Measurements from ENCODE around the gene PCAT6.
A peak's percentile ranks its signal among the peaks of the same experiment; 100 is the strongest.

Gene PCAT6

DNA sequence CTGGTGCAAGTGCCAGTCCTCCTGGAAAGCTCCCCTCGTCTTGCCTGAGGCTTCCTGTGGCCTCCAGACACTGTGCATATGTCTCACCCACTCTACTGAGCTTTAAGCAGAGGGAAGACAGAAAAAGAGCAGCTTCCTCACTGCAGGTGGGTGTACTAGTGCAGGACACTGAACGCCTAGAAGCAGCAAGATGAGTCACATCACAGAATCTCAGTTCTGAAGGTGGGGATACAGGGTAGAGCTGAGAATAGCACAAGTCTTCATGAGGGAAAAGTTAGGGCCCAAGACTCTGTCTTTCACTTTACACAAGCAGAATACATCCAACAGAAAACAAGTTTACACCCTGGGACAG, 37.4 kb downstream of the PCAT6 start:
- DNase-seq (ENCODE audit: low spot score), result no peak

DNA sequence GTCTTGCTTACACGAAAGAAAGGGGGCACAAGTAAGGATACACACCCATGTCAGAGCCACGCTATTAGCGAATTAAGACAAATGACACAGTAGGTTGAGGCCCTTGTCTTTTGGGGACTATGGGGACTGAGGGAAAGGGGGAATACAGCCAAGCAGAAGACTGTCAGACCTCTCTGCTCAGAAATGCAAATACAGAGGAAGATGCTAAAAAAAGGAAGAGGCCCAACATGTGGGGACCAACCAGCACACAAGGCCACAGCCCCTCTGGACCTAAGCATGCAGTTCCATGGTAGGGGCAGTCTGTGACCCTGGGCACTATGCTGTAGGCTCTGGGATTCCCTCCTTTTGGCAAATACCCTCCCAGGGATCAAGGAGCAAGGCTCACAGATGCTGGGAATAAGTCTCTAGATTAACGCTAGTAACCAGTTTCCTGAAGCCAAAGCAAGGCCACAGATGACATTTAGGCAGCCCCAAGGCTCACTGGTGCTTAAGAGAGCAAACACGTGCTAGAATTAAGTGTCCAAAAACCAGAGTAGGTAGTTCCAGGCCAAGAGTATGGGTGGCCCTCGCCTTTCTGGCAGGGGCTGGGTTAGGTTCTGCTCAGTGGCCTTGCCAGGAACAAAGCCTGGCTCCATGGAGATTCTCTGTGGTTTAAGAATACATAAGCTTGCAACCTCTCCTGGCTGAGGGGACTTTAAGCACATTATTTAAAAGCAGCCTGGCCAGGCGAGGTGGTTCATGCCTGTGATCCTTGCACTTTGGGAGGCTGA, 40.0 kb downstream of the PCAT6 start:
- DNase-seq (ENCODE audit: low spot score), result no peak

DNA sequence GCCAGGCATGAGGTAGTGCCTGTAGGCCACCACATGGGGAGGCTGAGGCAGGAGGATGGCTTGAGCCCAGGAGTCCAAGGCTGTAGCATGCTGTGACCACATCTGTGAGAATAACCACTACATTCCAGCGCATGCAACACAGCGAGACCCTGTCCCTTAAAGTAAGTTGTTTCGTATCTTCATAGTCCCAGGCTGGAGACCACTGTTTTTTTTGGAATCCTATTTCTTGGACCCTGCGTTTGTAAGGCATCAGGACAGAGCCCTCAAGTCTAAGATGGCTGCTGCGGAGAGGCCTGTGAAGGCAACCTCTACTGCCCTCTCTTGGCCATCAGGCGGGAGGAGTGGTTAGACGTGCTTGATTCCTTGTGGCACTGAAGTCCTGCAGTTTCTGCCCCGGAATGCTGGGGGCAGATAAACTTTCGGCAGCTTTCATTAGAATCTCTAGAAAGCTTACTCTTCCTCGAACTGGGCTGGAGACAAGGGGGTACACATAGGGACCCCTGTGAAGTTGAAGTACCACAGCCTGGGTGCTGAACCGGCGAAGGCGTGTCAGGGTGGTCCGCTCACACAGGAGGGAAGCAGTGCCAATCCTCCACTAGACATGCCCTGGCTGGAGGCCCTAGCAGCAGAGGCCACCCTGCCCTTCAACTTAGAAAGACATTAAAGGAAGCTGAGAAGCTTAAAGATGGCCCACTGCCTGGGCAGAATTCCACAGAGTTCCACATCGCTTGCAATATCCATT, 41.6 kb downstream of the PCAT6 start:
- DNase-seq (ENCODE audit: low spot score), result peak; percentile 27

DNA sequence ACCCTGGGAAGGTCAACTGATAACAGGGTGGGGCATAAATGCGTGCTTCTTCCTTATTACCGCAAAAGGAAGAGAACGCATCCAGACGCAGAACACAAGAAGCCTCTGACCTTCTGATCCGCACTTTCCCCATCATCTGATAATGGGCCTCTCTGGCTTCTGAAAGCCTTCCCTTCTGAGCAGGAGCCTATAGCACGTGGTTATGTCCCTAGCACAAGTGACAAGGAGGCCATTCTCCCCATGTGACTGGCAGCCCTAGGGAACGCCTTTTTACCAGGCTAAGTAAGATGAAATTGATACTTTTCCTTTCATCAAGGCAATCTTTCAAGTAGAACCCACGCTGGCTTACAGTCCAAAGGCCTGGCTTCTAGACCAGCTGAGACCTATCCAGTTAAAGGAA, 44.0 kb downstream of the PCAT6 start:
- DNase-seq (ENCODE audit: low spot score), result no peak

DNA sequence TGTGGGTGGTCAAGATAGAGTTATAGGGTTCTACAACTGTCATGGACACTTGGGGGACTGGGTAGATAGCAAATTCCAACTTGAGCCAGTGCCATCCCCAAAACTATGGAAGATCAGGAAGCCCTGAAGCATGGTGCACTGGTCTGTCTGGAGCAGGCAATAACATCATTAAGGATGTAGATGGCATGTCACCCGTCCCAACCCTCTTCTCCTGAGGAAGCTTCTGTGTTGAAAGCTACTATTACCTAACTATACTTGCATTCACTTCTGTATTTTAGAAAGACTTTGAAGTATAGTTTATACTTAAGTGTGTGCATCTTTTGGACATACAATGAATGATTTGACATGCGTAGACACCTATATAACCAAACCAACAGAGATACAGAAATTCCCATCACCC, 45.3 kb downstream of the PCAT6 start:
- no peak for DNase-seq (ENCODE audit: low spot score)

DNA sequence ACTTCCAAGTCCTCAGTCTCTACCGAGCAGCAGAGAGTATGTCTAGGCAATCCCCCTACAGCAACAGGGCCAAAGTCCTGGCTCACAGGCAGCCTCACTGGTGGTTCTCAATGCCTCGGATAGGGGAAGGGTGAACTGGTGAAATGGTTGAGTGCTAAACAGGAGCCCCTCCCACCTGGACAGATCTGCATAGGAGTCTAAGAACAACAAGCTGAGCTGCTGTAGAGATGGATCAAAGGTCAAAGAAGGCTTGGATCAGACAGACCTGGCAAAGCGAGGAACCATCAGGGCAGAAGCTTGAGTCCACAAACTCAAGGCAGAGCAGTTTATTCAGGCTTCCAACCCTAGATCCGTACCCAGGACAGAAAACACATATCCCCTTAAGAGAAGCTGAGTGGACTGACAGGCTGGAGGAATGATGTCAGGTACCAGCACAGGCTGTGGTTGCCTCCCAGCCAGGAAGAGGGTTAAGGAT, 46.4 kb downstream of the PCAT6 start:
- no peak for DNase-seq (ENCODE audit: low spot score)

DNA sequence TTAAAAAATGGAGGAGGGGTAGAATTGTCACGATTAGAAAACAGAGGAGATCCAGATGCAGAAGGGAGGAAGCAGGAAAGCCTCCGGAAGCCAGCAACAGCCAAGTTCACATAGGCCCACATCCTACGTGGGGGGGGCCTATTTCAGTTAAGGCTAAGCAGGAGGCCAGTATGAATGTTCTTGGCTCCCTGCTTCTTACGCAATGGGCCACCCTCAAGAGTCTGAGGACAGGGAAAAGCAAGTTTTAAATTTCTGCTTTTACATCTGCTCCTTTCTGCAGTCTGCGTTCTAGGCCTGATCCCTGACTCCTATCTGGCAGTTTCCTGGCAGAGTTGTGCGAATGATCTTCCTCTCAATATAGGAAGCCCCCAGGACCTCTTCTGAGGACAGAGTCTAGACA, 47.6 kb downstream of the PCAT6 start:
- no peak for DNase-seq (ENCODE audit: low spot score)

DNA sequence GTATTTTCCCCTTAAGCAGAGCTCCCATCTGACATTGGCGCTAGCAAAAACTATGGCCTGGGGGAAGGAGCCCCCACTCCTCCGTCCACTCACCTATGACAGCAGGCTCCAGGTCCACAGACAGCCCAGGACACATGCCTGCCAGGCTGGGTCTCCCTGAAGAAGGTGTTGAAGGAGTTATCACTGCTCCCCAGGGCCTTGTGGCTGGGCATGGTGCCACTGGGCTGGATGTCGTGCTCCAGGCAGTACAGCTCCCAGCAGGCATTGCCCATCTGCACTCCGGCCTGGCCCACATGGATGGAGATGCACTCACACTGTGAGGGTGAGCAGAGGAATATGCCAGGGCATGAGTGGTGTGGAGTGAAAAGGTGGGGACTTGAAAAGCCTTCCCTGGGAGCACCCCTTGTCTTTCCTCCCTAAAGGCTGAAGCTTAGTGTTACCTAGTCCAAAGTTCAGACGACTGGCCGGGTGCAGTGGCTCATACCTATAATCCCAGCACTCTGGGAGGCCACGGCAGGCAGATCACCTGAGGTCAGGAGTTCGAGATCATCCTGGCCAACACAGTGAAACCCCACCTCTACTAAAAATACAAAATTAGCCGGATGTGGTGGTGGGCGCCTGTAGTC, 48.1 kb downstream of the PCAT6 start:
- no peak for DNase-seq (ENCODE audit: low spot score)

DNA sequence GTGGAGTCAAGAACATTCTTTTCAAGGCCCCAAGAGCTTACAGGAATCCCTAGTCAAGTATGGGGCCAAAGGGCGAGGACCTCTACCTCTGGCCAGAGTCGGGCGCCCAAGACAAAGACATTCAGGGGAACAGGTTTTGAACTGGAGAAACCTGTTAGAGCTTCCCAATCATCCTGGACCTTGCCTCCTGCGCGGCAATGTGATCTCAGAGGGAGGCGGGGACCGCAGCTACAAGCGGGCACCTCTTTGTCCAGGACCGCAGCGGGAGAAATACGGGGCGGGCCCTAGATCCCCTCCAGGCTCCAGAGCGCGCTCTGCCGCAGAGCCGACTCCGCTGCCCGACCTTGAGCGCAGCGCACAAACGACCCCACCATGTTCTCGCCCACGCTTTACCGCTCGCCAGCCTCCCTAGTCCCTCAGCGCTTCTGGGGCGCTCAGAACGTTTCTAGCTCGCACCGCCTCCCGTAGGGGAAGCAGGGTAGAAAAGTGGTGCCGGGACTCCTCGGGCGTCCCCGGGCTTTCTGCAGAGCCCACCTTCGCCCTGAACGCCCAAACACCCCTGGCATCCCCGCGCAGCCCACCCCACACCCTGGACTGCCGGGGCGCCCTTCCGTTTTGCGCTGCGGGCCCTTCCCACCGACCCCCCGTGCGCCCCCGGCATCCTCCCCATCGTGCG, 50.1 kb downstream of the PCAT6 start:
- no peak for DNase-seq (ENCODE audit: low spot score)

Measured in CD4-positive, alpha-beta T cell treated with Interleukin-6 at 100 ng/mL for 8 hours (primary cell).